GM20000 (cell line): ENCODE measurements around the gene STK32C.

Source experiments
- DNase-seq: peaks from one replicate; pipeline ENCODE4 v3.0.0; 2012; ENCODE audit warnings: low spot score
- TF ChIP-seq, protein P1 (sequence below): IDR thresholded peaks from 2 replicates; pipeline ENCODE4 v1.5.1; 2012; ENCODE audit warnings: mild to moderate bottlenecking, control low read depth; ENCODE audit errors: extremely low read depth, missing control alignments

Gene STK32C

DNA sequence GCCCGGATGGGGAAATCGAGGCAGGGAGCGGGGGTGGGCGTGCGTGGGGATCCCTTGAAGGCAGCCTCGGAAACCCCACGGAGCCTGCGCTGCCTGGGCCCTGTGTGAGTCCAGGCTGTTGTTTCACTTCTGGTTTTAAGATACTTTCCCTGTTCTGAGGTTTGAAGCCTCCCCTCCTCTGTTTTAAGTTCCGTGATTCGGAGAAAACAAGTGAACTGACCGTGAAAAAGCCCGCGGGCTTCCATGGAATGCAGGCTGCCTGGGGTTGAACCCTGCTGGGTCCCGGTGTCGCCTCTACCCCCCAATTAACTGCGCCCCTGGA is 24.6 kb upstream of the STK32C start:
- peak; percentile 68 for DNase-seq

DNA sequence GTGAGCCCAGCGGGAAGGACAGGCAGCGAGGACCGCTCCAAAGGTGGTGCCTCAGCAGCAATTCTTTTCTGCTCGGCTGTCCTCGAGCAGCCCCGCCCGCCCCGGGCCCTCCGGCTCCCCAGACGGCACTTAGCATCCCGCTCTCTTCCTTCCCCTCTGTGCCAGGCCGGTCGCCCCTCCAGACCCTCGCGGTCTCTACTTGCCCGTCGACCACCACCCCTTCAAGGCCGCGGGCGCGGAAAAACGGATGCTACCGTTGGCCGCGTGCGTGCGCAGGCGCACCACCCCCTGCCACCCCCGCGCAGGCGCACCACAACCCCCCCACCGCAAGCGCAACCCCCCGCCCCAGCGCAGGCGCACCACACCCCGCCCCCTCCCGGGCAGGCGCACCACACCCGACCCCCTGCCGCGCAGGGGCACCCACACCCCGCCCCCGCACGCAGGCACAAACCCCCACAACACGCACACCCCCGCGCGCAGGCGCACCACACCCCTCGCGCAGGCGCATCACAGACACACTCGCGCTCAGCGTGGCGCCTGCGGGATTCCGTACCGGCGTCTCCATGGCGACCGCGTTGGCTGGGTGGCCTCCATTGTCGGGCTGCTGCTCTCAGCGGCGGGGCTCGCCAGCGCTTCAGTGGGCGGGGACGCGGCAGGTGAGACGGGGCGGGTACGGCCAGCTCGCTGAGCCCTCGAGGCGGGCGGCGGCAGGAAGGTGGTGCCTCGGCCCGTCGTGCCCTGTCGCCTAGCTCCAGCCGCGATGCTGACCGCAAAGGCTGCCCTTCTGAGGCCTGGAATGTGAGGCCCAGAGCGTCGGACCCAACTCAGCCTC is 24.1 kb upstream of the STK32C start, which contains the start of gene LRRC27:
LRRC27 (plus strand) TSS at position 593 of the 832 bp plus-strand sequence. CDS start 1,332 bp downstream, outside the sequence.
- peak; percentile 99 for DNase-seq
- TF ChIP-seq, protein P1, sequence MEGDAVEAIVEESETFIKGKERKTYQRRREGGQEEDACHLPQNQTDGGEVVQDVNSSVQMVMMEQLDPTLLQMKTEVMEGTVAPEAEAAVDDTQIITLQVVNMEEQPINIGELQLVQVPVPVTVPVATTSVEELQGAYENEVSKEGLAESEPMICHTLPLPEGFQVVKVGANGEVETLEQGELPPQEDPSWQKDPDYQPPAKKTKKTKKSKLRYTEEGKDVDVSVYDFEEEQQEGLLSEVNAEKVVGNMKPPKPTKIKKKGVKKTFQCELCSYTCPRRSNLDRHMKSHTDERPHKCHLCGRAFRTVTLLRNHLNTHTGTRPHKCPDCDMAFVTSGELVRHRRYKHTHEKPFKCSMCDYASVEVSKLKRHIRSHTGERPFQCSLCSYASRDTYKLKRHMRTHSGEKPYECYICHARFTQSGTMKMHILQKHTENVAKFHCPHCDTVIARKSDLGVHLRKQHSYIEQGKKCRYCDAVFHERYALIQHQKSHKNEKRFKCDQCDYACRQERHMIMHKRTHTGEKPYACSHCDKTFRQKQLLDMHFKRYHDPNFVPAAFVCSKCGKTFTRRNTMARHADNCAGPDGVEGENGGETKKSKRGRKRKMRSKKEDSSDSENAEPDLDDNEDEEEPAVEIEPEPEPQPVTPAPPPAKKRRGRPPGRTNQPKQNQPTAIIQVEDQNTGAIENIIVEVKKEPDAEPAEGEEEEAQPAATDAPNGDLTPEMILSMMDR = no peak

More for the DNA sequence above, 24.6 kb upstream of the STK32C start:
- TF ChIP-seq, protein P1 = no peak

DNA sequence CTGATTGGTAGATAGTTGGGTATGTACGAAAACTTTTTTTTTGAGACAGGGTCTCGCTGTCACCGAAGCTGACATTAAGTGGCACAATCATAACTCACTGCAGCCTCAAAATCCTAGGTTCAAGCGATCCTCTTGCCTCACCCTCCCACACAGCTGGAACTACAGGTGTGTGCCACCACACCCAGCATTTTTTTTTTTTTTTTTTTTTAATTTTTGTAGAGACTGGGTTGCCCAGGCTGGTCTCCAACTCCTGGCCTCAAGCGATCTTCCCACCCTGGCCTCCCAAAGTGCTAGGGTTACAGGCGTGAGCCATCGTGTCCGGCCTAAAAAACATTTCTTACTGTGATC is 22.7 kb upstream of the STK32C start:
- TF ChIP-seq, protein P1 = no peak

DNA sequence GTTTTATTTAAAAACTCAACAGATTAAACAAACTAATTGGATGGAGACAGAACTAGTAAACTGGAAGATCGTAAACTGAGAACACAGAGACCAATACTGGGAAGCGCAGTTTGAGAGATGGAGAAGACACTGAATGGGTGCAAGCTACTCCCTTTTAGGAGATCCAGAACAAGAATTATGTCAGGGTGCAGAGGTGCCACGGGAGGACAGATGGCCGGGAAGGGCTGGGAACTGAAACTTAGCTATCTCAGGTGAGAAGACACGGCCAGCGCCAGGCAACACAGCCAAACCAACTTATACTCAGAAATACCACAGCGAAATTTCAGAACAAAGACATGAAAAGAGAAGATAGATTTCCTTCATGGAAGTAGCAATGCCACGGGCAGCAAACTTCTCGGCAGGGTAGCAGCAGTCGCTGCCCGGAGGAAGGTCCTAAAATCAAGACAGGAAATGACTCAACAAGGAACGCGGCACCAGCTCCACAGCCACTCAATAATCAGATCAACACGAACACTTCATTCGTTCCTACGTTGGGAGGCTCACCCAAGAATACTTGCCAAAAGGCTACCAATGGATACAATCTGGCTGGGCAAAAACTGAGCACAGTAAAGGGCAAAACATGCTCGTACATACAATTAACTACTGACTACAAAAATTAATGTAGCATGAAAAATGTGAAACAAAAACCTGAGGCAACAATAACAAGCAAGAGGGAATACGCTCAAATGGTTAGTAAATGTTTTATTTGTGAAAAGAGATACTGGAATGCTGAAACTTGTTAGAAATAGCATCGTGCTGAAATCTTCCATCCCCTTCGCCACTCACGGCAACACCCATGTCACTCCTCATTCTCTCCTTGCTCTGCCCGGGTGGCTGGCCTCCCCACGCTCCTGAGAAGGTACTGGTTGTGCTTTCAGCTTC is 22.1 kb upstream of the STK32C start:
- DNase-seq = no peak
- TF ChIP-seq, protein P1 = no peak

More for the DNA sequence above, 22.7 kb upstream of the STK32C start:
- DNase-seq = no peak

DNA sequence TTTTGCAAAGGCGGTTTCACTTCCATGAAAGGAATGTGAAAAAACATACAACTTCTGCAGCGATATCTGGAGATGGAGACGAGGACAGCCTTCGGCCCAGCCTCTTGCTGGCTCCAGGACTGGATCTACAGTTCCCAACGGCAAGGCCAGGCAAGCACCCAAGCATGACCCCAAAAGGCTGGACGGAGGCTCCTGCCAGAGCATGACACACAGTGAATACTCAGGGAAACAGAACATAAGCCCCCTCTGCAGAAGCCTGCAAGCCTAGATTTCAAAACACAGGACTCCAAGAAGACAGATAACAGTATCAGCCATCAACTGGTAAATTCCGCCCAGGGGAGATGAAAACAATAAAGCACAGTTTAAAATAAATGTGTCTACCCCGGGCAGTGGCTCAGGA is 21.0 kb upstream of the STK32C start:
- TF ChIP-seq, protein P1 = no peak
- DNase-seq = no peak

DNA sequence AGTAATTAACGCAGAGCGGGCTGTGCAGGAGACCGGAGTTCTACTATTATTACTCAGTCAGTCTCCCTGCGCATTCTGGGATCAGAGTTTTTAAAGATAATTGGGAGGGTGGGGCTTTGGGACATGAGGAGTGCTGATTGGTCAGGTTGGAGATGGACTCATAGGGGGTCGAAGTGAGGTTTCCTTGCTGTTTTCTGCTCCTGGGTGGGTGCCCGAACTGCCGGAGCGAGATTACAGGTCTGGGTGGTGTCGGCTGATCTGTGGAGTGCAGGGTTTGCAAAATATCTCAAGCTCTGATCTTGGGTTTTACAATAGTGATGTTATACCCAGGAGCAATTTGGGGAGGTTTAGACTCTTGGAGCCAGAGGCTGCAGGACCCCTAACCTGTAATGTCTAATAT is 20.4 kb upstream of the STK32C start:
- no peak for DNase-seq
- TF ChIP-seq, protein P1 = no peak

DNA sequence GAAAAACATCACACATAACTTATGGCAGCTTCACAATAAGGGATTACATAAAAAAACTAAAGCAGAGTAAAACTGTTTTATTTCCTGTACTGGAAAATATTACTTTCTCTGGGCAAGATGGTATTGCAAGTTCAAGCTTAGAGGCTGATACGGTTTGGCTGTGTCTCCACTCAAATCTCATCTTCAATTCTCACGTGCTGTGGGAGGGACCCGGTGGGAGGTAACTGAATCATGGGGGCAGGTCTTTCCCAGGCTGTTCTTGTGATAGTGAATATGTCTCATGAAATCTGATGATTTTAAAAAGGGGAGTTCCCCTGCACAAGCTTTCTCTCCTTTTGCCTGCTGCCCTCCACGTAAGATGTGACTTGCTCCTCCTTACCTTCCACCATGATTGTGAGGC is 19.2 kb upstream of the STK32C start:
- DNase-seq = no peak
- TF ChIP-seq, protein P1 = no peak
